Upper lobe of right lung (tissue), 1 donor: Measurements from ENCODE around the gene LRFN4. TPM values are rescaled to one million over a fixed set of nuclear protein-coding genes. Genes with fewer than 3 reads are reported as not detected.
A peak's percentile ranks its signal among the peaks of the same experiment; 100 is the strongest.

Experiments
- ATAC-seq: fragments of 200-7000 bp; cut with Tn5 transposase; one replicate; pipeline ENCODE4 v1.9.1; 2020; ENCODE audit warnings: mild to moderate bottlenecking, moderate library complexity
- DNase-seq: peaks from one replicate; pipeline ENCODE4 v3.0.0-alpha.2; 2020
- H3K27ac ChIP-seq: fragments of 200-600 bp; one replicate; pipeline ENCODE4 v1.8.0; 2022
- H3K27me3 ChIP-seq: fragments of 200-600 bp; one replicate; pipeline ENCODE4 v1.8.0; 2022; ENCODE audit warnings: mild to moderate bottlenecking
- H3K36me3 ChIP-seq: fragments of 200-600 bp; one replicate; pipeline ENCODE4 v1.8.0; 2022
- H3K4me1 ChIP-seq: fragments of 200-600 bp; one replicate; pipeline ENCODE4 v1.8.0; 2022
- H3K4me3 ChIP-seq: fragments of 200-600 bp; one replicate; pipeline ENCODE4 v1.8.0; 2022; ENCODE audit warnings: mild to moderate bottlenecking
- H3K9me3 ChIP-seq: fragments of 200-600 bp; one replicate; pipeline ENCODE4 v1.8.0; 2022
- CTCF ChIP-seq: fragments of 200-600 bp; IDR thresholded peaks from one replicate; pipeline ENCODE4 v1.8.0; 2022; ENCODE audit warnings: antibody characterized with exemption
- intact Hi-C: fragments of 100-400 bp; cut with DNase I; formaldehyde crosslinking; loops from one replicate; pipeline ENCODE4 v1.11.0; 2022
- total RNA-seq: library from RNA; stranded (reverse); fragmentation: NEBNext Ultra II Directional; extraction: Animal tissue kit (Norgen Biotek cat#: 25700); gene quantifications from one replicate; pipeline ENCODE4 v1.2.1, GENCODE V29; 2021
- donor health status: DM: no; HTN: yes; CAD: no; lungs with severe emphysema.

Gene LRFN4
- total RNA-seq, 1 donor from 2014 or later = 14.0 TPM

GRCh38 chr11:66834943-66835342, 21.9 kb upstream of the LRFN4 start:
- Histone ChIP-seq H3K9me3 (no peaks in the 10 kb centered on the region), H3K36me3 (peaks cover 8% of the 10 kb centered on the region), H3K27ac (no peak overlapping the region), H3K27me3 (no peaks in the 10 kb centered on the region), H3K4me3 (no peak overlapping the region), H3K4me1 (no peaks in the 10 kb centered on the region)
- TF ChIP-seq CTCF = no peak
- no peak for ATAC-seq
- no peak for DNase-seq
- intact Hi-C loops = loop anchor here (5.0 kb wide), 1 partner anchor 138 kb away; no protein-coding TSS in a partner anchor

- no peaks in the 10 kb centered on the region for H3K9me3 ChIP-seq
- no peak overlapping the region for H3K4me3 ChIP-seq
- no peak overlapping the region for H3K27ac ChIP-seq
- no peak for TF ChIP-seq CTCF
- H3K36me3 ChIP-seq = peaks cover 8% of the 10 kb centered on the region
- ATAC-seq (no peak), DNase-seq (no peak)
- intact Hi-C loops = no loop called here
- H3K27me3 ChIP-seq = no peaks in the 10 kb centered on the region
- H3K4me1 ChIP-seq = no peaks in the 10 kb centered on the region
Observed at GRCh38 chr11:66835768-66836405, 21.0 kb upstream of the LRFN4 start.

GRCh38 chr11:66840317-66841091, 16.4 kb upstream of the LRFN4 start:
- no peak for ATAC-seq
- no peaks in the 10 kb centered on the region for H3K9me3 ChIP-seq
- peaks cover 16% of the 10 kb centered on the region for H3K36me3 ChIP-seq
- no peak for DNase-seq
- TF ChIP-seq CTCF = no peak
- intact Hi-C loops = no loop called here
- peaks cover 21% of the 10 kb centered on the region for H3K4me1 ChIP-seq
- H3K27me3 ChIP-seq = no peaks in the 10 kb centered on the region
- no peak overlapping the region for H3K4me3 ChIP-seq
- H3K27ac ChIP-seq = no peak overlapping the region

GRCh38 chr11:66841861-66842260, 15.0 kb upstream of the LRFN4 start:
- Histone ChIP-seq H3K9me3 (no peaks in the 10 kb centered on the region), H3K4me3 (peak overlapping the region; percentile 97), H3K36me3 (peaks cover 23% of the 10 kb centered on the region), H3K27ac (peak overlapping the region; percentile 99), H3K4me1 (peaks cover 21% of the 10 kb centered on the region), H3K27me3 (no peaks in the 10 kb centered on the region)
- ATAC-seq = no peak
- no peak for TF ChIP-seq CTCF
- intact Hi-C loops = no loop called here
- no peak for DNase-seq

- peaks cover 21% of the 10 kb centered on the region for H3K4me1 ChIP-seq
- H3K27me3 ChIP-seq = no peaks in the 10 kb centered on the region
- DNase-seq = no peak
- intact Hi-C loops = no loop called here
- H3K27ac ChIP-seq = peak overlapping the region; percentile 99
- ATAC-seq = no peak
- peaks cover 24% of the 10 kb centered on the region for H3K36me3 ChIP-seq
- H3K9me3 ChIP-seq = no peaks in the 10 kb centered on the region
- no peak for TF ChIP-seq CTCF
- H3K4me3 ChIP-seq = peak overlapping the region; percentile 97
Observed at GRCh38 chr11:66842501-66842895, 14.4 kb upstream of the LRFN4 start.
